Right renal cortex interstitium (tissue), 3 donors: Measurements from ENCODE around the gene DNAH10. TPM values are rescaled to one million over a fixed set of nuclear protein-coding genes. Genes with fewer than 3 reads are reported as not detected.

Experiments
- DNase-seq, 3 donors: peaks; one replicate each; pipeline ENCODE4 v3.0.0-alpha.2; 2013; ENCODE audit warnings: low read depth in 3 of 3, low spot score in 2 of 3
- polyA plus RNA-seq, 3 donors: library from polyadenylated mRNA; unstranded; fragments of 120-200 nt; gene quantifications; one replicate each; pipeline ENCODE4 v1.2.1, GENCODE V29; 2013; ENCODE audit not compliant: insufficient read length in 3 of 3

The DNAH10 gene
- polyA plus RNA-seq, 3 donors, result 4.1 to 5.2 (median 5.0) TPM

- peak in 1 of 3 donors; percentile 4 for DNase-seq
Observed at GRCh38 chr12:123790905-123791467, 28.9 kb downstream of the DNAH10 start.

DNA sequence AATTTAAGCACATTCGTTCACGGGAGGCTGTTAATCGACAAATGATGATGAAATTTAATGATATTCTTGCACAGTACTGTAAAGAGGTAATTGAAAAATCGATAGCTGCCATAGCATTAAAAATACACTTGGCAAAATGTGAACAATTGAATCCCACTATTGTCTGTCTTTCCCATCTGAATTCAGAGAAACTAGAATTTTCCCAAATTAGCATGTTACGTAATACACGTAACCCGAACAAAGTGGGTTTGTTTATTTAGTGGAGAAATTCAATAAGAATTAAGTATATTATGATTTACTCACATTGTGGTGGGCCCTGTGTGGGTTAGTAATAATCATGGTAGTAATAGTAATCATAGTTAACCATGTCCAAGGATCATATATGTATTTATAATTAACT, 31.9 kb downstream of the DNAH10 start:
- no peak for DNase-seq

DNA sequence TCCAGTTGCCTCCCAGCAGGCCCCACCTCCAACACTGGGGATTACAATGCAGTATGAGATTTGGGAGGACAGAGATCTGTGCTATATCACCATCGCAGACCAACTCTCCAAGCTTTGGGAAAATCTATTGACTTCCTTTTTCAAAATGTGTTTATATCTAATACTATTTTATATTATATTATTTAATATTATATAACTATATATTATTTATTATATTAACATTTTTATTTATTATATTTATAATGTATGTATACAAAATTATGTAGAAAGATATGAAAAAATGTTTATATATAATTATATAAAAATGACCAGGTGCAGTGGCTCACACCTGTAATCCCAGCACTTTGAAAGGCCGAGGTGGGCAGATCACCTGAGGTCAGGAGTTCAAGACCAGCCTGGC, 36.4 kb downstream of the DNAH10 start:
- DNase-seq, result no peak

GRCh38 chr12:123799227-123799626, 37.1 kb downstream of the DNAH10 start:
- DNase-seq, result no peak

GRCh38 chr12:123801573-123802178, 39.6 kb downstream of the DNAH10 start:
- no peak for DNase-seq

DNA sequence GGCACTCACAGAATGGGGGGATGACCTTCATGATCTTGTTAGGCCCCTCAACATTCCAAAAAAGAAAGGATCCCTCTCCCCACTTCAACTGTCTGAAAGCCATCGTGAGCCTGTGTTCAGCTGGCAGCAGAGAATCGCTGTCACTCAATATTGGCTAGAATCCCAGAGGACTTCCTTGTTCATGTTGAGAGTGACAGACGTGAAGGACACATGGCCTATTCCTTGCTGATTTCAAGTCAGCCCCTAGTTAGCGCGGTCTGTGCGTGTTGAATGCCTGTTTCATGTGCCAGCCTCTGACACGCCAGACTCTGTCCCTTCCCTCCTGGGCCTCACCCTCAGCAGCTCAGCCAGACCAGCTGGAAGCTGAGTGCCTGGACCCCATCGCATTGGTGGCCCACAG, 43.1 kb downstream of the DNAH10 start:
- DNase-seq, result no peak

- no peak for DNase-seq
Observed at GRCh38 chr12:123807002-123807401, 44.9 kb downstream of the DNAH10 start.

- peak in 1 of 3 donors; percentile 10 for DNase-seq
Observed at GRCh38 chr12:123807670-123808069, 45.6 kb downstream of the DNAH10 start.

DNA sequence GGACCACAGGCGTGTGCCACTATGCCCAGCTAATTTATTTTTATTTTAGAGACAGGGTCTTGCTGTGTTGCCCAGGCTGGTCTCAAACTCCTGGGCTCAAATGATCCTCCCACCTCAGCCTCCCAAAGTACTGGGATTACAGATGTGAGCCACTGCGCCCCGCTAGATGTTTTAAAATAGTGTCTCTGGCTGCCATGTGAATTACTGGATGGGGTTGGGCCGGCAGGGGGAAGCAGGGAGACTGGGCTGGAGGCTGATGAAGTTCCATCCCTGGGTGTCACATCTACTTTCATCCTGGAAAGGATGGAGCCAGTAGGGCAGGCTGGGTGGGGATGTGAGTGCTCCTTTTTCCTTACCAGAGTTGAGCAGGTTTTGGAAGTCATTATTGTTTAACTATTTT, 46.1 kb downstream of the DNAH10 start:
- no peak for DNase-seq

DNA sequence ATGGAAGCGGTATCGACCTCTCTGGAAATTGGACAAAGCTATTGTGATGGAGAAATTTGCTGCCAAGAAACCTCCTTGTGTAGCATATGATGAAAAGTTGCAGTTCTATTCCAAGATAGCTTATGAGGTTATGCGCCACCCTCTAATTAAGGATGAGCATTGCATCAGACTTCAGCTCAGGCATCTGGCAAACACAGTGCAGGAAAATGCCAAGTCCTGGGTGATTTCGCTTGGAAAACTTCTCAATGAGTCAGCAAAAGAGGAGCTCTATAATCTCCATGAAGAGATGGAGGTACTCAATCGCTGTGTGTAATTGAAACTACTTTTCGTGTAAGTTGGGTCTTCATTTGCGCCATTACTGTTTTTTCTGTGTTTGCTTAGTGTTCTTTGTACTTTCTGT, 51.2 kb downstream of the DNAH10 start:
- no peak for DNase-seq

- DNase-seq, result no peak
Observed at GRCh38 chr12:123815968-123816367, 53.9 kb downstream of the DNAH10 start.

DNA sequence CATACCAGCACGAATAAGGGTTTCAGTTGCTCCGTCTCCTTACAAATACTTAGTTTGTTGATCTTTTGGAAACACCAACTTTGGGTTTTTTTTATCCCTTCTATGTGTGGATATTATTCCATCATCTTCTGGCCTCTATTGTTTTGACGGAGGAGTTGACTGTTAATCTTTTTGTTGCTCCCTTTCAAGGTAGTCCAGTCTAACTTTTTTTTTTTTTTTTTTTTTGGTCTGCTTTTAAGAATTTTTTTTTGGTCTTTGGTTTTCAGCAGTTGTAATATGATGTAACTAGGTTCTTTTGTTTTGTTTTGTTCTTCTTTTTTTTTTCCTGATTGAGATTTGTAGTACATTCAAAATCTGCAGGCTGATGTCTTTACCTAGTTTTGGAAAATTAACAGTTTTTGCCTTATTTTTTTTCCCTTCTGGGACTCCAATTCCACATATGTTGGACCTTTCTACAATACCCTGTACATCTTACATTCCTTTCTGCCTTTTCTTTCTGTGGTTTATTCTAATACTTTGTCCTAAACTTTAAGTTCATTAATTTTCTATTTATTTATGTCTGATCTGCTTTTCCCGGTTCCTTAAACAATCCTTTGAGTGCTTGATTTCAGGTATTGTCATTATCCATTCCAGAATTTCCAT, 54.9 kb downstream of the DNAH10 start:
- DNase-seq, result no peak

GRCh38 chr12:123822804-123823203, 60.7 kb downstream of the DNAH10 start:
- DNase-seq, result no peak

DNA sequence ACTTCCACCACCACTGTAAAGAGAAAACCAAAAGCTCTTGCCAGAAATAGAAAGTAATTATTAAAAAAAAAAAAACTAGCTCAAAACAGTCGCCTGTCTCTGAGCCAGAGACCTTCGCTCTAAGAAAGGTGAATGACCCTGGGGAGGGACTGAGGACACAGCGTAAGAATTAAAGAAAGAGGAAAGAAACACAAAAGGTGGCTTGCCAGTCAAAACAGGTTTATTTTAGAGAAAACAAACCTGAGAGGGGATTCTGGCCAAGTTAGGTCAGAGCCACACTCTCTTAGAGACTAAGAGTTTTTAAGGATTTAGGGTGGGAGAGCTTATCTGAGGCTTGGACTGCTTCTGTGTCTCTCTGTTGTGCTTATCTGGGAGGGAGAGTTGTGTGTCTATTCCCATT, 66.0 kb downstream of the DNAH10 start:
- no peak for DNase-seq

GRCh38 chr12:123828854-123829547, 66.9 kb downstream of the DNAH10 start:
- DNase-seq, result no peak

DNA sequence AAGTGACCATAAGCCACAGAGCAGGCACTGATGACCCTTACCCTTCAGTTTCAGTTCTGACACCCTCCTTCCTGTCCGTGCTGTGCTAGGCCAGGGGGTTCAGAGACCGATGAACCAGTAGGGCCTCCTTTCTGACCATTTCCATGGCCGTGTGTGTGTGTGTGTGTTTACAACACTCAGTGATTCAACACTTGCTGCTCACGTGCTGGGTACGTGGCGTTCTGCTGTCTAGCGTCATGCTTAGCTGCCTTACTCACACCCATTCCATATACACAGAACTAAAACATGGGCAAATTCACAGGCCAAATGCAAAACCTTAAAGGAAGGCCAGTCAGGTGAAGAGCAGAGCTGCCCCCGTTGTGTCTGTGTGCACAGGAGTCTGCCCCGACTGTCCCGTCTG, 67.5 kb downstream of the DNAH10 start:
- no peak for DNase-seq

- DNase-seq, result no peak
Observed at GRCh38 chr12:123830675-123831074, 68.6 kb downstream of the DNAH10 start.

DNA sequence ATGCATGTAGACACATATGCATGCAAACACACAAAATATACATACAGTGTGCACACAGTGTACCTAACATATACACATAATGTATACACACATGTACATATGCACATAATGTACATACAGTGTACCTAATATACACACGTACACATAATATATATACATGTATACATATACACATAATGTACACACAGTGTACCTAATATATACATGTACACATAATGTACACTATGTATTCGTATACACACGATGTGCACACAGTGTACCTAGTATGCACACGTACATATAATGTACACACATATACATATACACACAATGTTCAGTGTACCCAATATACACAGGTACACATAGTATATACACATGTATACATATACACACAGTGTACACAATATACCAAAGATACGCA, 70.0 kb downstream of the DNAH10 start:
- no peak for DNase-seq

GRCh38 chr12:123833830-123834229, 71.7 kb downstream of the DNAH10 start:
- no peak for DNase-seq

DNA sequence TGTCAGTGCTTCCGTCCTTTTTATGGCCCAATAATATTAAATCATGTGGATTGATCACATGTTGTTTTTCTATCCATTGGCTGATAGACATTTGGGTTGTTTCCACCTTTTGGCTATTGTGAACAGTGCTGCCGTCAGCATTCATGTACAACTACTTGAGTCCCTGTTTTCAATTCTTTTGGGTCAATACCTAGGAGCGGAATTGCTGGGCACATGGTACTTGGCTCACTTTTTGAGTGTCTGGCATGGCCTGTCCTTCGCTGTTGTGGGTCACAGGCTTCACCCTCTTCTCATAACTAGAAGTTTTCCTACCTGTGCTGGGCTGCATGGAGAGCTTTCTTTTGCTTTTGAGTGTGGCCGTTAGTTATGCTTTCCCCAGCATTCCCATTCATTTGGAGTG, 72.7 kb downstream of the DNAH10 start:
- DNase-seq, result no peak

- DNase-seq, result no peak
Observed at GRCh38 chr12:123836292-123836691, 74.2 kb downstream of the DNAH10 start.

- no peak for DNase-seq
Observed at GRCh38 chr12:123839826-123840225, 77.7 kb downstream of the DNAH10 start.
